Stimulated activated CD8-positive, alpha-beta memory T cell treated with anti-CD3 and anti-CD28 coated beads, Interleukin-7, amount 100 ng/mL, for 1 hour (primary cell): ENCODE measurements around the gene IPO8.
"Not testable (repeated sequence)": the region's sequence is repeated elsewhere in the genome, so short reads cannot be mapped to it uniquely, and the experiment has no call there.

Experiments
- DNase-seq, 2 donors: peaks; one replicate each; pipeline ENCODE4 v3.0.0-alpha.2; 2020; ENCODE audit warnings: low read depth in 2 of 2

The IPO8 gene

GRCh38 chr12:30609819-30610218 lies 85.8 kb downstream of the IPO8 start:
- not testable (repeated sequence) for DNase-seq

- not testable (repeated sequence) for DNase-seq
These were observed 91.4 kb downstream of the IPO8 start for GRCh38 chr12:30604302-30604701.

GRCh38 chr12:30603129-30603528 lies 92.5 kb downstream of the IPO8 start:
- DNase-seq, result no peak

GRCh38 chr12:30602678-30603077 lies 93.0 kb downstream of the IPO8 start:
- no peak for DNase-seq

- no peak for DNase-seq
These were observed 96.1 kb downstream of the IPO8 start for GRCh38 chr12:30599608-30600007.

- no peak for DNase-seq
These were observed 96.8 kb downstream of the IPO8 start for GRCh38 chr12:30598889-30599288.

- no peak for DNase-seq
These were observed 99.9 kb downstream of the IPO8 start for GRCh38 chr12:30595742-30596141.

GRCh38 chr12:30594509-30594908 lies 101.2 kb downstream of the IPO8 start:
- DNase-seq, result no peak

GRCh38 chr12:30588572-30588971 lies 107.1 kb downstream of the IPO8 start:
- not testable (repeated sequence) for DNase-seq

GRCh38 chr12:30587782-30588181 lies 107.9 kb downstream of the IPO8 start:
- DNase-seq, result no peak

GRCh38 chr12:30585877-30586276 lies 109.8 kb downstream of the IPO8 start:
- no peak for DNase-seq

GRCh38 chr12:30582943-30583342 lies 112.7 kb downstream of the IPO8 start:
- DNase-seq, result no peak

GRCh38 chr12:30580344-30580743 lies 115.3 kb downstream of the IPO8 start:
- no peak for DNase-seq
